Measurements from ENCODE around the gene LDLRAD4. TPM values are rescaled to one million over a fixed set of nuclear protein-coding genes. Genes with fewer than 3 reads are reported as not detected.

The LDLRAD4 gene
- total RNA-seq, 1 donor from 2014 or later: 34.1 TPM

DNA sequence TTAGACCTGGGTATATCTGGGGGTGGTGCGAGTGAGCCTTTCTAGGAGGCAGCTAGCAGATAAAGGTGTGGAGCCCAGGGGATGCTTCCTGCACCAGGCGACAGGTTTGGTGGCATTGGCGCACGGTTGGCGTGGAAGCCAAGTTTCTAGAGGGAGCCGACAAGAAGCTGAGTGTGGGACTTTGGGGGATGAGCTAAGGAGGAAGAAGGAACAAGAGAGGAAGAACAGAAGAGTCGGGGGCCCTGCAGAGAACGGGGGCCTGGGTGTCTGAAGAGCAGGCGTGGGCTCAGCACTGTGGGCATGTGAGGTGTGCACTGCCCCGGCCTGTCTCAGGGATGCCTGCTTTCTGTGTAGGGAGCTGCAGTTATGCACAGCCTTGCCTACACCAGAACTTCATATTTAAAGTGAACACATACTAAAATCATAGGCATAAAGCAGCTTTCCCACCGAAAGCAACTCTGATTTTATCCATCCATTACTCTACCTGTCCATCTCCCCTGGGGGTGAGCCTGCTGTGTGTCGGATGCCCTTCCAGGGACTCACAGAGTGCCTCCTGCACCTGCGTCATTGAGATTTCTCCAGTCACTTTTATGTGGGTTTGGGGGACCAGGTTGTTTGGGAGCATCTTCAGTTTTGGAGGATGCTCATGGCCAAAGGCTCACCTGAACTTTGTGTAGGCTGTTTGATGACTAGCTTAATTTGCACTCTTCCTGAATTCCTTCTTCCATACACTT is 149.7 kb downstream of the LDLRAD4 start:
- H3K4me1 Mint-ChIP-seq (ENCODE audit: unreplicated experiment): peaks cover 36% of the 10 kb centered on the region
- no peak overlapping the region for H3K27ac Mint-ChIP-seq (ENCODE audit: unreplicated experiment)
- TF ChIP-seq, protein P1, sequence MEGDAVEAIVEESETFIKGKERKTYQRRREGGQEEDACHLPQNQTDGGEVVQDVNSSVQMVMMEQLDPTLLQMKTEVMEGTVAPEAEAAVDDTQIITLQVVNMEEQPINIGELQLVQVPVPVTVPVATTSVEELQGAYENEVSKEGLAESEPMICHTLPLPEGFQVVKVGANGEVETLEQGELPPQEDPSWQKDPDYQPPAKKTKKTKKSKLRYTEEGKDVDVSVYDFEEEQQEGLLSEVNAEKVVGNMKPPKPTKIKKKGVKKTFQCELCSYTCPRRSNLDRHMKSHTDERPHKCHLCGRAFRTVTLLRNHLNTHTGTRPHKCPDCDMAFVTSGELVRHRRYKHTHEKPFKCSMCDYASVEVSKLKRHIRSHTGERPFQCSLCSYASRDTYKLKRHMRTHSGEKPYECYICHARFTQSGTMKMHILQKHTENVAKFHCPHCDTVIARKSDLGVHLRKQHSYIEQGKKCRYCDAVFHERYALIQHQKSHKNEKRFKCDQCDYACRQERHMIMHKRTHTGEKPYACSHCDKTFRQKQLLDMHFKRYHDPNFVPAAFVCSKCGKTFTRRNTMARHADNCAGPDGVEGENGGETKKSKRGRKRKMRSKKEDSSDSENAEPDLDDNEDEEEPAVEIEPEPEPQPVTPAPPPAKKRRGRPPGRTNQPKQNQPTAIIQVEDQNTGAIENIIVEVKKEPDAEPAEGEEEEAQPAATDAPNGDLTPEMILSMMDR (IDR thresholded peaks at IDR 0.05; ENCODE audit: unreplicated experiment): no peak
- no peaks in the 10 kb centered on the region for H3K9me3 Mint-ChIP-seq (ENCODE audit: unreplicated experiment)
- H3K4me3 Mint-ChIP-seq (ENCODE audit: unreplicated experiment): no peak overlapping the region
- no peak for DNase-seq (ENCODE audit: low spot score)
- no peaks in the 10 kb centered on the region for H3K36me3 Mint-ChIP-seq (ENCODE audit: low read depth, unreplicated experiment)
- H3K27me3 Mint-ChIP-seq (ENCODE audit: unreplicated experiment): peaks cover 13% of the 10 kb centered on the region

- no peak overlapping the region for H3K4me3 Mint-ChIP-seq (ENCODE audit: unreplicated experiment)
- DNase-seq (ENCODE audit: low spot score): no peak
- peaks cover 33% of the 10 kb centered on the region for H3K4me1 Mint-ChIP-seq (ENCODE audit: unreplicated experiment)
- peaks cover 13% of the 10 kb centered on the region for H3K27me3 Mint-ChIP-seq (ENCODE audit: unreplicated experiment)
- H3K27ac Mint-ChIP-seq (ENCODE audit: unreplicated experiment): no peak overlapping the region
- TF ChIP-seq, protein P1 (IDR thresholded peaks at IDR 0.05; ENCODE audit: unreplicated experiment): no peak
- no peaks in the 10 kb centered on the region for H3K9me3 Mint-ChIP-seq (ENCODE audit: unreplicated experiment)
- H3K36me3 Mint-ChIP-seq (ENCODE audit: low read depth, unreplicated experiment): no peaks in the 10 kb centered on the region
These were observed 150.8 kb downstream of the LDLRAD4 start for GRCh38 chr18:13369353-13369752.

DNA sequence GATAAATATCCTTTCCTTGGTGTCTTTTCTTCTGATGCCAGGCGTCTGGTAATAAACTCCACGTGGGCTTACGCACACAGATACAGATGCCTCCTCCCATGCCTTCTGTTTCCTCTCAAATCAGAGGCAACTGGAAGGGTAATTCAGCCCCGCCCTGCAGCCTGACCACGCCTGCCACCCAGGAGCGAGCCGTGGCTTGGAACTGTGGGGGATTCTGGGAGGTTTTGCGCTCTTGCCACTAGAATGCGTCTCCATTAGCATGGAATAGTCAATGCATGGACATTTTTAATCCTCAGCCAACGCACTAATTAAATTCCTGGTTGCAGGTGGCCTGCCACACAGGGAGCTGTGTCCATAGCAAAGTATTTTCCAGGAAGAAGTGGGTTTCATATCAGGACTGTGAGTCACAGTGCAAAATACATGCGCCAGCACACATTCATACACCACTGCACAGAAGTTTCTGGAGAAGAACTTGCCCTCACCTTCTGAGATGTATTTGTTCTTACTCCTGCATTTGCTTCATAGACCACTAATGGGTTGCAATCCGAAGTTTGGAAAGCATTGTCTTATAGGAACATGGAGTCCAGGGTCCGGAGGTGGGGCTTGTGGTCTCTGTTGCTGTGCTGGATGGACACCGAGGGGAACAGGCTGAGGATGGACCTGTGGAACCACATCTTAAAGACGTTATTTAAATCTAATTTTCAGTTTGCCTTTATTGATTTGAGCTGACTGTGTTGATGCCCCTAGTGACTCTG is 151.4 kb downstream of the LDLRAD4 start:
- Mint-ChIP-seq H3K4me1 (ENCODE audit: unreplicated experiment) (peaks cover 27% of the 10 kb centered on the region), H3K4me3 (ENCODE audit: unreplicated experiment) (no peak overlapping the region), H3K27me3 (ENCODE audit: unreplicated experiment) (peaks cover 9% of the 10 kb centered on the region), H3K36me3 (ENCODE audit: low read depth, unreplicated experiment) (no peaks in the 10 kb centered on the region), H3K9me3 (ENCODE audit: unreplicated experiment) (no peaks in the 10 kb centered on the region), H3K27ac (ENCODE audit: unreplicated experiment) (no peak overlapping the region)
- TF ChIP-seq, protein P1 (IDR thresholded peaks at IDR 0.05; ENCODE audit: unreplicated experiment): no peak
- no peak for DNase-seq (ENCODE audit: low spot score)

GRCh38 chr18:13370995-13371625 is 152.6 kb downstream of the LDLRAD4 start:
- Mint-ChIP-seq H3K27me3 (ENCODE audit: unreplicated experiment) (peaks cover 9% of the 10 kb centered on the region), H3K27ac (ENCODE audit: unreplicated experiment) (no peak overlapping the region), H3K36me3 (ENCODE audit: low read depth, unreplicated experiment) (no peaks in the 10 kb centered on the region), H3K4me1 (ENCODE audit: unreplicated experiment) (peaks cover 19% of the 10 kb centered on the region), H3K9me3 (ENCODE audit: unreplicated experiment) (no peaks in the 10 kb centered on the region), H3K4me3 (ENCODE audit: unreplicated experiment) (no peak overlapping the region)
- no peak for DNase-seq (ENCODE audit: low spot score)
- TF ChIP-seq, protein P1 (IDR thresholded peaks at IDR 0.05; ENCODE audit: unreplicated experiment): no peak
